ENCODE results near the gene VSIR.

Gene VSIR

DNA sequence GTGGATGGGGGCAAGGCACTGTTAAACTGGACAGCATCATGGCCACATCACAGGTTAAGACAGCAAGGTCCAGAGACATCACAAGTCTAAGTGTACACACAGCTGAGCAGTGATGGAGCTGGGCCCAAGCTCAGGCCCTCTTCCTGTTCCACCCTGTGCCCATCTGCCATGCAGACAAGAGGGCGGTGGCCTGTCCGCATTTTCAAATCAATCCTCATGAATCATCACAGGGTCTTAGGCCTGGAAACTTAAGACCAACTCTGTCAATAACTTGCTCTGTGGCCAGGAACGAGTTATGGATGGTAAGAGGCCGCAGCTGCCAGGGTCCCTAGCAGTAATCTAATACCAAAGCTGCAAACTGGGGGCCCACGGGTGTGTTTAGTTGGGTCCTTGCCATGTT lies 56.9 kb downstream of the VSIR start:
- ChIA-PET CTCF (interaction anchor here (1.3 to 2.9 kb wide), 5 partner anchors 9 to 20 kb away, joined by 3 to 14 read pairs (median 9); no protein-coding TSS in a partner anchor), POLR2A (no interaction called here)
- no peak for TF ChIP-seq CTCF (IDR thresholded peaks at IDR 0.05; ENCODE audit: control extremely low read depth, extremely low read depth, low read depth, missing control alignments)
- DNase-seq (ENCODE audit: extremely low spot score), result no peak

GRCh38 chr10:71715860-71716259 lies 57.5 kb downstream of the VSIR start:
- ChIA-PET CTCF (interaction anchor here (1.3 to 2.9 kb wide), 6 partner anchors 8 to 20 kb away, joined by 3 to 14 read pairs (median 8); no protein-coding TSS in a partner anchor), POLR2A (no interaction called here)
- no peak for DNase-seq (ENCODE audit: extremely low spot score)
- no peak for TF ChIP-seq CTCF (IDR thresholded peaks at IDR 0.05; ENCODE audit: control extremely low read depth, extremely low read depth, low read depth, missing control alignments)

- TF ChIP-seq CTCF (IDR thresholded peaks at IDR 0.05; ENCODE audit: control extremely low read depth, extremely low read depth, low read depth, missing control alignments), result no peak
- CTCF ChIA-PET, result interaction anchor here (0.7 to 11.1 kb wide), 9 partner anchors 8 to 401 kb away, joined by 3 to 168 read pairs (median 4); partner anchors contain the start of gene VSIR
- POLR2A ChIA-PET, result no interaction called here
- no peak for DNase-seq (ENCODE audit: extremely low spot score)
Measured at GRCh38 chr10:71715026-71715425, 58.3 kb downstream of the VSIR start.

DNA sequence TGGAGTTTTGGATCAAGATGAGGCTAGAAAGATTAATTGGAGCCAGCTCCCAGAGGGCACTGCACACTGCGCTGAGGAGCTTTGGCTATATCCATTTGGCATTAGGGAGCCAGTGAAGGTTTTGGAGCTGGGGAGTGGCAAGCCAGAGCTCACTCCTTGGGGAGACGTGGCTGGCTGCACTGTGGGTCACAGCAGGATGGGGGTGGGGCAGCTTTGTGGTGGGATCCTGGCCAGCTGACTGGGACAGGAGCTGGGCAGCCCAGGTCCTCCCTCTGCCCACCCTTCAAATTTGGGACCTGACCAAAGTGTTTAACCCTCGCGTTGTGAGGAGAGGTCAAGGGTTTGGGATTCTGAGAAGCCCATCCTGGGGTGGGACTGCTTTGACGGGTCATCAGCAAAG lies 58.7 kb downstream of the VSIR start:
- CTCF ChIA-PET, result interaction anchor here (0.7 to 11.1 kb wide), 9 partner anchors 9 to 400 kb away, joined by 3 to 168 read pairs (median 4); partner anchors contain the start of gene VSIR
- DNase-seq (ENCODE audit: extremely low spot score), result no peak

DNA sequence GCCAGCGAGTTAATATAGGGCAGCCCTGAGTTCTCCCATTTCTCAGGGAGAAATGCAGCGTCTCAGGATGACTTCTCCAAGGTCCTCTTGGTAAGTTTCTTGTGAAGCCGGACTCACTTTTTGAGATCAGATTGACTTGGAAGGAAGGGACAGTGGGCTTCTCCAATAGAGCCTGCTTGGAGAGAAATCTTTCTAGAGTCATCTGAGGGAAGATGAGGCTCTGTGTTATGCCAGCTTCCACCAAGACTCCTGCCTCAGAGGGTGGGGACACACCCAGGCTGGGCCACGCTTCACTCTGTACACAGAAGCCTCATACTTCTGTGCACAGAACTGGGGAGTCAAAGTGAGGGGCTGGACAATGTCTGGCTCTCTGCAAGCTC lies 59.3 kb downstream of the VSIR start:
- DNase-seq (ENCODE audit: extremely low spot score), result no peak
- ChIA-PET CTCF (interaction anchor here (1.0 to 11.1 kb wide), 10 partner anchors 8 to 400 kb away, joined by 3 to 168 read pairs (median 4); partner anchors contain the start of gene VSIR), POLR2A (no interaction called here)
- no peak for TF ChIP-seq CTCF (IDR thresholded peaks at IDR 0.05; ENCODE audit: control extremely low read depth, extremely low read depth, low read depth, missing control alignments)

More for the DNA sequence above, 58.7 kb downstream of the VSIR start:
- TF ChIP-seq CTCF (IDR thresholded peaks at IDR 0.05; ENCODE audit: control extremely low read depth, extremely low read depth, low read depth, missing control alignments), result no peak
- POLR2A ChIA-PET, result no interaction called here

DNA sequence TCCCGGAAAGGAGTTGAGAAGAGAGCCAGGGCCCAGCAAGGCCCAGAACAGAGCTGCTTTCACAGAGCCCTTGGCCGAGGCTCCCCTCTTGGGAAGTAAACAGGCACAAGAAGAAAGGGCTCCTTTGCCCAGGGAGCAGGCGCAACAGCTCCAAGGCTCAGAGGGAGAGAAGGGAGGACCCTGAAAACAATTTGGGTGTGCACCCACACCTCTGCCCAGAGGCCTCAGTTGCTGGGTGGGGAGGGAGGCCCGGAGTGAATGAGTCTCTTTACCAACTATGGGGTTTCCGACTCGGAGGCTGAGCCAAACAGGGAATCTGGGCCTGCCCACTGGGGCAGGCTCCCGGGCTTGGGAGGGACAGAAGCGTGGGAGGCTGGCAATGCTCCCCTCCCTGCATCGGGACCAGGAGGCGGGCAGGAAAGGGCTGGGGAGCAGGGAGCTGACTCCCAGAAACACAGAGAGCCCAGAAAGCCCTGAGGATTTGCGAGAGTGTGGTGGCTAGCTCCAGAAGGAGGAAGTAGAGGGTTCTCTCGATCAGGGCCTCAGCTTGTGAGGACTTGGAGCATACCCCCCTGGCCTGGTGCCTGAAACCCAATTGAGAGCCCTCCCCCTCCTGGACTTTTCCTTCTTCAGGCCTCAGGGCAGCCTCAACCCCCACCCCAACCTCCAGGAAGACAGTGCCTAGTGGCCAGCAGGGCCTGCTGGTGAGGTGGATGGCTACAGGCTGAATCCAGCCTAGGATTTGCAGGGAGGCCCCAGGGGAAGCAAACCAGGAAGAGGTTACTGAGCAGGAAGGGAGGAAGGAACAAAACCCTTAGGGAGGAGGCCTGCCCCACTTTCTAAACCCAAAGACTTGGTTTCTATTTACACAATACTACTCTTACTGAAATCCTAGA lies 59.9 kb downstream of the VSIR start:
- DNase-seq (ENCODE audit: extremely low spot score), result no peak
- ChIA-PET POLR2A (no interaction called here), CTCF (interaction anchor here (1.1 to 11.1 kb wide), 7 partner anchors 8 to 393 kb away, joined by 3 to 168 read pairs (median 4); partner anchors contain the start of gene VSIR)
- TF ChIP-seq CTCF (IDR thresholded peaks at IDR 0.05; ENCODE audit: control extremely low read depth, extremely low read depth, low read depth, missing control alignments), result no peak

All from GM10248 (cell line).